GM21619 (cell line): ENCODE data around the gene SHC3.

ENCODE experiments used
- ATAC-seq: cut with Tn5 transposase; IDR thresholded peaks from one replicate; pipeline ENCODE4 v1.9.1; 2021; ENCODE audit not compliant: unreplicated experiment

The SHC3 gene

GRCh38 chr9:89054865-89055495 lies 123.6 kb downstream of the SHC3 start:
- no peak for ATAC-seq

GRCh38 chr9:89053301-89053700 lies 125.3 kb downstream of the SHC3 start:
- no peak for ATAC-seq

DNA sequence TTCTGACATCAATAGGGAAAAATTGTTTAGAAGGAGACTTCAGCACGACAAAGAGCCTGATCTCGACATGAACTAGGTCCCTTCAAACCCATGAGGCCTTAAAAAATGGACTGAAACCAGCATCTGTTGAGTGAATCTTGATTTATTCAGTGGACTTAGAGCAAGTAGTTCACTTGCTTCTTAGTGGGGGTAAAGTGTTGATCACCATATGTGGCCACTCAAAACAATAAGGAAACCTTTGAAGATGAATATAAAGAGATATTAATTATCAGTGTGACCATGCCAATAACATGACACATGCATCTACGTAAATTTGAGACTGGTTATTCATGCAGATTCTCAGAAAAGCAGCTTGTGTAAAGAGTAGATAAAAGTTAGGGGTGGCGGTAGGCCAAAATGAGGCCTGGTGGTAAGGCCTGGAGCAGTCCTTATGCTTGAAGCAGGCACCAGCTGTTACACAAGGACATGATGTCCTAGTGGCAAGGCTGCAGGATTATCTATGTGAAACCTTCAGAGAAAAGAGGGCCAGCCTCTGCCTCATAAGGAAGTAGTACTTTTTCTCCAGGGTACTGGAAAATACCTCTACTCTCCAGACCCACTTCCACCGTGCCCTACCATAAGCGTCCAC lies 126.0 kb downstream of the SHC3 start:
- ATAC-seq = no peak

DNA sequence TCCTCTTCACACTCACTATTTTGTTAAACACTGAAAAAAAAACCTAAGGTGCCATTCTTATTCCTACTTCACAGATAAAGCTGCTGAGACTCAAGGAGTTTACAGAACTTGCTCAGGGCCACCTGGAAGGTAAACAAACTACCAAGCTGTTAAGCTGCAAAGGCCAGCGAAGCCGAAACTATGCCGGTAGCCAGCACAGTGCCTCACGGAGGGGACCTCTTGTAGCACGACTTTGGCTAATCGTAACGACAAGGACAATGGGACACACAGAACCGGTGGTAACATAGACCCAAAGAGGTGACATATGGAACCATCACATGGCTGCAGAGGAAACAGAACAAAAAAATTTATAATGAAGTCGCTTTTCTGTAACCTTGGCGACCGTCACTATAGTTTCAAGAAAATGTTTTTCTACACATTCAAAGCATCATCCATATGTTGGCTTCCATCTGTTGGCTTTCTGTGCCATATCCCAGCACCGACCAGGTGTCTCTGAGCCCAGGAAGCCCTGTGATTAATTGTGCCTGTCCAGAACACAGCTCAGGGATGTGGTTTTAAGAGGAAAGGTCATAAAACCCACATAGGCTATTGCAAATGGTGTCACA lies 127.1 kb downstream of the SHC3 start:
- ATAC-seq = no peak

- no peak for ATAC-seq
Observed at GRCh38 chr9:89049646-89050045, 129.0 kb downstream of the SHC3 start.

DNA sequence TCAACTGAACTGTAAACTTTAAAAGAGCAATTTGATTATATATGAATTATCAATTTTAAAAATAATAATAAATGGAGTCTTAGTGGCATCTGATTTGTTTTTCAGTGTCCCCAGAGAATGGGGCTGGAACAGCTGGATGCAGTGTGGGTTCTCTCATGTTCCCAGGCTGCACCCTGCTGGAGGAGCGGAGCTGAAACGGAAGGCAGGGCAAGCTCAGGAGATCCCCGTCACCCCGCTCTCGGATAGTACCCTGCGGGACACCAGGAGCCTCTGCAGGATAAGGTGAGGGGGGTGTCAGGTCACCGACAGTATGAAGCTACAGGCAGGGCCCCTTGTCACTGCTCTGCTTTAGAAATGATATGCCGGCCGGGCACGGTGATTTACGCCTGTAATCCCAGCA lies 130.0 kb downstream of the SHC3 start:
- no peak for ATAC-seq

GRCh38 chr9:89047667-89048066 lies 131.0 kb downstream of the SHC3 start:
- ATAC-seq = no peak

- no peak for ATAC-seq
Observed at GRCh38 chr9:89046832-89047231, 131.8 kb downstream of the SHC3 start.

DNA sequence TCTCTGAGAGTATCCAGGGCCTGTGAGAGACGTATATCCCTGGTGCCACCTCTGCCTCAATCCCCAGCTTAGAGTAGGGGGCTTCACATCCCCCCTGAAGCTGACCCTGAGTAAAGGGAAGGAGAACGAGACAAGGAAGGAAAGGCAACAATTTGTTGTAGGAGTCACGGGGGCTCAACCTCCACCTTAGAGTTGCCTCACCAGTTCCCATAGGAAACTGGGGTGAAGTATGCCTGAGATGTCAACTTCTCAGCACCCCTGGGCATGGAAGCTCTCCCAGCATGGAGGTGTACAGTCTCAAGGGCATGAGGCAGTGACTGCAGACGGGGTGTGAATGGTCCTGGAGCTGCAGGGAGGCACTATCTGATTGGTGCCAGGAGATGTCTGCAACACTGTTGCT lies 133.7 kb downstream of the SHC3 start:
- ATAC-seq = no peak

GRCh38 chr9:89044104-89044503 lies 134.5 kb downstream of the SHC3 start:
- ATAC-seq = no peak

- ATAC-seq = no peak
Observed at GRCh38 chr9:89042984-89043383, 135.6 kb downstream of the SHC3 start.

DNA sequence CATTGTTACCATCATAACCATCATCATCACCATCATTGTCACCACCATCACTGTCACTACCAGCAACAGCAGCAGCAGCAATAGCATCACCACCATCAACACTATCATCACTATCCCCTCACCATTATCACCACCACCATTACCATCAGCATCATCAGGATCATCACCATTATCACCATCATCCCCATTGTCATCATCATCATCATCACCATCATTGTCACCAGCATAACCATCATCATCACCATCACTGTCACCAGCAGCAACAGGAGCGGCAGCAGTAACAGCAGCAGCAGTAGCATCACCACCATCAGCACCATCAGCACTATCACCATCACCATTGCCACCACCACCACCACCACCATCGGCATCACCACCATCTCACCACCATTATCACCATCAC lies 139.0 kb downstream of the SHC3 start:
- ATAC-seq = no peak

GRCh38 chr9:89039104-89039465 lies 139.5 kb downstream of the SHC3 start:
- ATAC-seq = no peak

- ATAC-seq = no peak
Observed at GRCh38 chr9:89038382-89039103, 140.1 kb downstream of the SHC3 start.

- no peak for ATAC-seq
Observed at GRCh38 chr9:89037891-89038290, 140.7 kb downstream of the SHC3 start.

DNA sequence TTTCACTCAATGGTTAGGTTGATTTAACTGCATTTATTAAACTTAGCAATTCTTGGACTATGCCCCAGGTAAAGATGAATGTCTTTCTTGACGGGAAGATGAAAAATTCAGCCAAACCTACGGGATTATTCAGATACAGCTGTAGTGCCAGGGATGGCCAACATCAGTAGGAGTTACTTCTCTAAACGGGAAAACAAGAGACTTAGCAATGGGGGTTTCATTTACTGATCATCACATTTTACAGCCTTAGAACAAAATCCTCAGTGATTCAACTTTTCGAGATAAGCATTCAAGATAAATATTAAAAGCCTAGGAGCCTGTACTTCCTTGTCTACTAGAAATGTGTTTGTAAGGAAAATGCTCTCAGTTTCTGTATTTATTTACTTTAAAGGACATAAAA lies 141.3 kb downstream of the SHC3 start:
- no peak for ATAC-seq

DNA sequence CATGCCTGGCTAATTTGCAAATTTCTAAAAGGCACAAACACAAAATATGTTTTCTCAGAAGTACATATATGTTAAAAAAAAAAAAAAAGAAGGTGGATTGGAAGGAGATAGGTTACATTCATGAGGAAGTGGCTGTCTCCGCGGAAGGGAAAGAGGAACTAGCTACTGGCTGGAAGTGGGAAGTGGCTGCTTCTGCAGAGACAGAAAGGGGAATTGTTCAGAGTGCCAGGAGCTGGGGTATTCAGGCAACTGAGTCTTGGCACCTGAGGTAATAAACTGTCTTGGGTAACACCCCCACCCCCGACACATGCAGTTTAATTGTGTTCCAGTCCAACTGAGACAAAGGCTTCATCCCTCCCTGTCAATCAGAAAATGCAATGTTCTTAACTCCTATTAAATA lies 141.7 kb downstream of the SHC3 start:
- no peak for ATAC-seq

DNA sequence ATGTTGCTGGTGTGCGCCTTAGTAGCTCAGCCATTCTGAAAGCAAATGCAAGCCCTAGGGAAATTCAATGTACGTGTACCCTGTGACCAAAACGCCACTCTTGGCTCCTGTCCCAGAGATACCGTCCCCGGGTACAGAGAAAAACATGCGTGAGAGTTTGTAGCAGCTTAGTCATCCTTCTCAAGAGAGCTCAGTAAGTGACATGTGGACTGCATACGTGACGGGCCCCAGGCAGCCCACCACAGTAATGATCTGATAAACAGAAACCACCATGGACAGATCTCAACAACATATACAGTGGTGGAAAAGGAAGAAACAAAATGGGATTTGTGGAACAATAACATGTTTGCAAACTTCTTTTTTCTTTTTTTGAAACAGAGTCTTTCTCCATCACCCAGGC lies 142.2 kb downstream of the SHC3 start:
- ATAC-seq = no peak

GRCh38 chr9:89032661-89033060 lies 146.0 kb downstream of the SHC3 start:
- no peak for ATAC-seq

- ATAC-seq = no peak
Observed at GRCh38 chr9:89032173-89032572, 146.4 kb downstream of the SHC3 start.

DNA sequence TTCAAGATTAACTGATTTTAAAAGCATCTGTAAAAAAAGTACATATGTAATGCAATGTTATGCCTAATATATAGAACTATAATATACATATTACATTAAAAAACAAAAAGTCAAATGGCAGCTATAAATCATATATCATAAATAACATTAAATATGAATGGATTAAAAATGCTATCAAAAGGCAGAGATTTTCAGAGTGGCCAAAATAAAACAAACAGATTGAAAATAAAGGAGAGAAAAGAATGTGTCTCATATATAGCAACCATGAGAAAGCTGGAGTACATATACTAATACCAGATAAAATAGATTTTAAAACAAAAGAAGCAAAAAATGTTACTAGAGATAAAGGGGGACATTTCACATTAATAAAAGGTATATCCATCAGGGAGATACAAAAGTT lies 148.8 kb downstream of the SHC3 start:
- ATAC-seq = no peak

DNA sequence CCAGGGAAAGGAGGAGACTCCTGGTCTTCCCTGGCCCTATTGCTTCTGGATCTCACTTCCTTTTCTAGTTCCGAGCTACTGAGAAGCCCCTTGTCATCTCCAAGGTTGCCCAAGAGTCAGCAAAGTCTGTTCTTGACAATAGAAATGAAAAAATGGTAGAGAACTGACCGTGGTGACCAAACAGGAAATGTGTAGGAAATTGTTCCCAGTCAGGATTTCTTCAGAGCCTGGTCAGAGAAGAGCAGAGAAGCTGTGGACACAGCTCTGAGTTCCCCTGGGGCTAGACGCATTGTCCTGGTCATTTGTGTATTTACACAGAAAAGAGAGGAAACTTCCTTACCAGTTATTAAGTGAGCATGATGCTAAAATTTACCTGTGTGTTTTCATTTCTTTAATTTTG lies 151.7 kb downstream of the SHC3 start:
- no peak for ATAC-seq
